ENCODE data around the gene PTPRG. TPM values are rescaled to one million over a fixed set of nuclear protein-coding genes. Genes with fewer than 3 reads are reported as not detected.

PTPRG gene
- total RNA-seq, 4 donors from 2014 or later: 33.5 to 56.6 (median 46.9) TPM

DNA sequence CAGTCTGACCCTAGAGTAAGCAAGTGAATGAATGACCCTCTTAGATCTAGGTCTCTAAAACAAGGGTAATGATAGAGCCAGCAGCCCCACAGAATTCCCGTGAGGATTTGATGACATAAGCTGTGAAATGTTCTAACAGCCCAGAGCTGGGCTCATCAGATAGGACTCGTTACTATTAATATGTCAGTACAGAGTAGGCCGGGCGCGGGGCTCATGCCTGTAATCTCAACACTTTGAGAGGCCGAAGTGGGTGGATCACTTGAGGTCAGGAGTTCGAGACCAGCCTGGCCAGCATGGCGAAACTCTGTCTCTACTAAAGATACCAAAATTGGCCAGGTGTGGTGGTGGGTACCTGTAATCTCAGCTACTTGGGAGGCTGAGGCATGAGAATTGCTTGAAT lies 621.7 kb downstream of the PTPRG start:
- H3K27me3 ChIP-seq: no peaks in the 10 kb centered on the region
- no peaks in the 10 kb centered on the region for H3K9me3 ChIP-seq
- no peak overlapping the region for H3K27ac ChIP-seq
- H3K4me1 ChIP-seq: no peaks in the 10 kb centered on the region
- no peaks in the 10 kb centered on the region for H3K36me3 ChIP-seq
- no peak for DNase-seq
- no peak overlapping the region for H3K4me3 ChIP-seq
- TF ChIP-seq POLR2A (IDR thresholded peaks at IDR 0.05): no peak
- TF ChIP-seq CTCF (IDR thresholded peaks at IDR 0.05): no peak

DNA sequence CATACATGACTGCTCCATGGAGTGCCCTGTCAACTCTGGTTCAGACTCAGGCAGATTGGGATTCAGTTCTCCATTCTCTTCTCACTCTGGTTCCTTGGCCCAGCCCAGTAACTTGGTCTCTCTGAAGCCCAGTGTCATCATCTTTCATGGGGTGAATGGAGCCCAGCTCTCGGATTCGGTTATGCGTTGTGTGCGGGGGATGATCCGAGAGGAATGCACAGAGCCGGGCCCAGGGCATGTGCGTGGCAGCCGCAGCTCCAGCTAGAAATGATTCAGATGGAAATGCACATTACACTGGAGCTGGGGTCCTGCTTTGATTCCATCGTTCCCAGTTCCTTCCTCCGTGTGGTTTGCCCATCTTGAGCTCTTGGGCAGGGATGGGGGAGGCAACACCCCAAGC lies 622.6 kb downstream of the PTPRG start:
- H3K36me3 ChIP-seq: no peaks in the 10 kb centered on the region
- no peaks in the 10 kb centered on the region for H3K4me1 ChIP-seq
- no peaks in the 10 kb centered on the region for H3K9me3 ChIP-seq
- TF ChIP-seq CTCF (IDR thresholded peaks at IDR 0.05) (no peak), POLR2A (IDR thresholded peaks at IDR 0.05) (no peak)
- H3K27ac ChIP-seq: no peak overlapping the region
- H3K27me3 ChIP-seq: no peaks in the 10 kb centered on the region
- no peak overlapping the region for H3K4me3 ChIP-seq
- DNase-seq: no peak

DNA sequence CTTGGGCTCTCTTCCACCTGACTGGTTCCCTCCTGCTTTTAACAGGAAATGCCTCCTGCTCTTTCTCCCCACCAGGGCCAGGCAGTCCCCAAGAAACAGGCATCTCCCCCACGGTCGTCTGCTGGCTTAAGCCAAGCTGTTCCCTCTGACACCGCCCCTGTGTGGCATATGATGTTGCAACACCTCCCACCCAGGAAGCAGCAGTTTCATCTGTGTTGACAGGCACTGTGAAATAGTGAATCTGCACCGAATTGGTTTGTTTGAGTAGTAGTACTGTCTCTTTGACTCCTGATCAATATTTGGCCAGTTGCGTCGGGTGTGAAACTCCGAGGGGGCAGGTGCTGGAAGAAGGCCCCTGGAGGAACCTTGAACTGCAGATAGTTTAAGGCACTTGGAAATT lies 623.2 kb downstream of the PTPRG start:
- Histone ChIP-seq H3K27ac (no peak overlapping the region), H3K27me3 (no peaks in the 10 kb centered on the region), H3K4me3 (no peak overlapping the region), H3K9me3 (no peaks in the 10 kb centered on the region), H3K36me3 (no peaks in the 10 kb centered on the region), H3K4me1 (no peaks in the 10 kb centered on the region)
- no peak for DNase-seq
- TF ChIP-seq CTCF (IDR thresholded peaks at IDR 0.05) (no peak), POLR2A (IDR thresholded peaks at IDR 0.05) (no peak)

- Histone ChIP-seq H3K4me3 (no peak overlapping the region), H3K27me3 (no peaks in the 10 kb centered on the region), H3K4me1 (no peaks in the 10 kb centered on the region), H3K27ac (no peak overlapping the region), H3K9me3 (no peaks in the 10 kb centered on the region), H3K36me3 (no peaks in the 10 kb centered on the region)
- TF ChIP-seq POLR2A (IDR thresholded peaks at IDR 0.05) (no peak), CTCF (IDR thresholded peaks at IDR 0.05) (peak in 4 of 6 experiments; percentile 12 to 40 (median 32))
- no peak for DNase-seq
Measured at GRCh38 chr3:62187022-62187431, 625.7 kb downstream of the PTPRG start.

DNA sequence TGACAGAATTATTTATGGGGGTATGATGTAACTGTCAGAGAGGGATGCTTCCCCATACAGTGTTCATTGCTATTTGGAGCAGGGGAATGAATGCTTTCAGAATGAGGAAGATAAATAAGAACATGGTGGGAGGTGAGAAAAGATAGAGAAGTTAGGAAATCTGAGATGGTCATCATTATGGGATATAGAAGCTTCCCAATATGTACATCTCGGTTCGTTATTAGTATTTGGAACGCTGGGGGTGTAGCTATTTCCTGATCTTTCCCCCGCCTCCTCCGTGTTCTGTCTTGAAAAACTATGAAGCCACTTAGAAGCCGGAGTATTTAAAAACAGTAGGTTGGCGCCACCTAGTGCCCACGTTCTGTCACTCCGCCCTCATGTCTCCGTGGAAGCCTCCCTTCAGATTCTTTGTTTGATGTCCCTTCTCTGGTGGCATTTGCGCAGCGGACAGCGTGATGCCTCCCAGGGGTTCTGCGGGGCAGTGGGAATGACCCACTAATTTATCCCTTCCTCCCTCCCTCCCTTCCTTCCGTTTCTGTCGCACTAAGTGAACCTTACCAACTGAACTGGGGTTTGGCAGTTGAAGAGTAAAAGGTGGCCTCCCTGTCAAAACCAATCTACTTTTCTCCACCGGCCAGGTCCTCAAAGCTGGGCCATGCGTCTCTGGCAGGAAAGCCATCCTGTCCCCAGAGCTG lies 627.5 kb downstream of the PTPRG start:
- peak; percentile 51 to 89 (median 76) for DNase-seq
- H3K9me3 ChIP-seq: no peaks in the 10 kb centered on the region

More for the DNA sequence above, 627.5 kb downstream of the PTPRG start:
- no peaks in the 10 kb centered on the region for H3K36me3 ChIP-seq
- H3K27me3 ChIP-seq: no peaks in the 10 kb centered on the region
- peak in 5 of 6 experiments; percentile 23 to 81 (median 75) for TF ChIP-seq CTCF (IDR thresholded peaks at IDR 0.05)
- TF ChIP-seq POLR2A (IDR thresholded peaks at IDR 0.05): no peak
- no peaks in the 10 kb centered on the region for H3K4me1 ChIP-seq
- H3K4me3 ChIP-seq: no peak overlapping the region
- no peak overlapping the region for H3K27ac ChIP-seq
